ENCODE results near the gene YIPF3. TPM values are rescaled to one million over a fixed set of nuclear protein-coding genes. Genes with fewer than 3 reads are reported as not detected.
"Not testable (repeated sequence)": the region's sequence is repeated elsewhere in the genome, so short reads cannot be mapped to it uniquely, and the experiment has no call there.

The YIPF3 gene
- total RNA-seq: 100 to 1,000 TPM in 1 of 2 donors, 10 to 100 TPM in 1; 79.4 to 122 TPM

DNA sequence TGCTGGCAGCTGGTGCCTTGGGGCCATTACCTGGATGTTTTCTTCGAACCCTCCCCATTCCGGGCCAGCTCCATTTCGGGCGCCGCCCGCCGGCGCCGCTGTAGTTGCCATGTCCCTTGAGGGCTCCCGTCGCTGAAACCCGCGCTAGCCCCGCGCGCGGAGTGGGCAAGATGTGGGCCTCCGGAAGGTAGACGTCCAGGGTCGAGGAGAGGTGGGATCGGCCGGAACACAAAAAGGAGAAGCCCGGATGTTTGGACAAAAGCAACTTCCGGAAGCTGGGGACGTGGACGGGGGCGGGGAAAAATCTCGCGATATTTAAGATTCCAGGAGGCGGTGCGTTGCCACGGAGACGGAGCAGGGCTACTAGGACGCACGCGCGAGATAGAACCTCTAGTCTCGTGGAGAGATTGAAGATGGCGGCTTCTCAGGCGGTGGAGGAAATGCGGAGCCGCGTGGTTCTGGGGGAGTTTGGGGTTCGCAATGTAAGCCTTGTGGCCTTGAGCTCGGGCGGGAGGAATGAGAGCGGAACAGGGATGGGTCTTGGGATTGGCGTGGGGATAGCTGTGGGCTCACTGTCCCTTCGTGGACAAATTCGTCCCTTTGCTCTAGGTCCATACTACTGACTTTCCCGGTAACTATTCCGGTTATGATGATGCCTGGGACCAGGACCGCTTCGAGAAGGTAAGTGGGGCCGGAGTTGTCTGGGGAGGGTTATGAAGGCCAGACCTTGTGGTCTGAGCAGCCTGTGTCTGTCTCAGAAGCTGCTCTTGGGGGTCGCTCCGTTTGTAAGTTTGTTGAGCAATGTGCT is at the start of gene YIPF3, which contains the start of gene POLR1C:
Gene YIPF3, minus strand, starts transcription at position 230 of the 808 bp plus-strand sequence. Its CDS starts 119 bp downstream, at position 111.
Gene POLR1C, plus strand, starts transcription at position 393 of the 808 bp plus-strand sequence. Its CDS starts 21 bp downstream, at position 414.
- Histone ChIP-seq H3K9me3 (no peaks in the 10 kb centered on the region), H3K4me3 (peak within 1 kb of the TSS; percentile 68 to 97), H3K4me1 (peaks cover 37% of the 10 kb centered on the region), H3K27ac (peak within 1 kb of the TSS; percentile 75 to 88 (median 82)), H3K36me3 (replicated peaks in 1 of 2; ENCODE audit: insufficient read depth in 1 of 2, low read depth in 2 of 2) (peaks cover 12 to 34% of the 10 kb centered on the region in 2 donors), H3K27me3 (no peaks in the 10 kb centered on the region)
- DNase-seq (peak; percentile 99), ATAC-seq (peak; percentile 98)
- 0 to 1% methylated on average over 52 to 57 of the region's 57 CpGs for WGBS, 2 donors
- intact Hi-C loops (cut with DNase I): no loop called here
- peak in 2 of 3 donors; percentile 72 to 81 for TF ChIP-seq POLR2A (IDR thresholded peaks at IDR 0.05)
- TF ChIP-seq, protein P1, sequence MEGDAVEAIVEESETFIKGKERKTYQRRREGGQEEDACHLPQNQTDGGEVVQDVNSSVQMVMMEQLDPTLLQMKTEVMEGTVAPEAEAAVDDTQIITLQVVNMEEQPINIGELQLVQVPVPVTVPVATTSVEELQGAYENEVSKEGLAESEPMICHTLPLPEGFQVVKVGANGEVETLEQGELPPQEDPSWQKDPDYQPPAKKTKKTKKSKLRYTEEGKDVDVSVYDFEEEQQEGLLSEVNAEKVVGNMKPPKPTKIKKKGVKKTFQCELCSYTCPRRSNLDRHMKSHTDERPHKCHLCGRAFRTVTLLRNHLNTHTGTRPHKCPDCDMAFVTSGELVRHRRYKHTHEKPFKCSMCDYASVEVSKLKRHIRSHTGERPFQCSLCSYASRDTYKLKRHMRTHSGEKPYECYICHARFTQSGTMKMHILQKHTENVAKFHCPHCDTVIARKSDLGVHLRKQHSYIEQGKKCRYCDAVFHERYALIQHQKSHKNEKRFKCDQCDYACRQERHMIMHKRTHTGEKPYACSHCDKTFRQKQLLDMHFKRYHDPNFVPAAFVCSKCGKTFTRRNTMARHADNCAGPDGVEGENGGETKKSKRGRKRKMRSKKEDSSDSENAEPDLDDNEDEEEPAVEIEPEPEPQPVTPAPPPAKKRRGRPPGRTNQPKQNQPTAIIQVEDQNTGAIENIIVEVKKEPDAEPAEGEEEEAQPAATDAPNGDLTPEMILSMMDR (IDR thresholded peaks at IDR 0.05): peak in 1 of 7 experiments; percentile 6

DNA sequence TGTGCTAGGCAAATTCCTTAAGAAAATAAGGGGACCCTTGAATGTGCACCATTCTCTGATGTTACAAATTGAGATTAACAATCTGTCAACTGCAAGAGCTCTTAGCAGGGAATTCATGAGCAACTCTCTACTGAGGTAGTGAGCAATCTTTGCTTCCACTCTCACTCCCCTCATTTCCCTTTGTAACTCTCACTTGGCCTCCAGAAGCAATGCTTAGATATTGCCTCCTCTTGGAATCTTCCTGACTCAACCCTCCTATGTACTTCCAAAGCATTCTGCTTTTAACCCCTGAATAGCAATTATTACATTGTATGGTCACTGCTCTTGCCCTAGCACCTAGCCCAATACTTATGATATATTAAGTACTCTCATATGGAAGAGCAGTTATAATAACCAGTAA is 42.6 kb upstream of the YIPF3 start:
- Histone ChIP-seq H3K9me3 (no peaks in the 10 kb centered on the region), H3K27me3 (no peaks in the 10 kb centered on the region), H3K36me3 (replicated peaks in 1 of 2; ENCODE audit: insufficient read depth in 1 of 2, low read depth in 2 of 2) (peaks cover 7 to 39% of the 10 kb centered on the region in 2 donors), H3K27ac (no peak overlapping the region), H3K4me1 (no peaks in the 10 kb centered on the region), H3K4me3 (no peak overlapping the region)
- DNase-seq (no peak), ATAC-seq (no peak)
- intact Hi-C loops (cut with DNase I): no loop called here
- no peak for TF ChIP-seq POLR2A (IDR thresholded peaks at IDR 0.05)

DNA sequence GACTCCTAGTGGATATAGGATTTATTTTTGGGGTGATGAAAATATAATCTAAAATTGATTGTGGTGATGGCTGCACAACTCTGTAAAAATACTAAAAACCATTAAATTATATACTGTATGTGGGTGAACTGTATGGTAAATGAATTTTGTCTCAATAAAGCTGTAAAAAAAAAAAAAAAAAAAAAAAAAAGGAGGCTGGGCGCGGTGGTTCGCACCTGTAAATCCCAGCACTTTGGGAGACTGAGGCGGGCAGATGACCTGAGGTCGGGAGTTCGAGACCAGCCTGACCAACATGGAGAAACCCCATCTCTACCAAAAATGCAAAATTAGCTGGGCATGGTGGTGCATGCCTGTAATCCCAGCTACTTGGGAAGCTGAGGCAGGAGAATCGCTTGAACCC is 40.9 kb upstream of the YIPF3 start:
- WGBS, 2 donors: 94 to 95% methylated on average over 7 of the region's 7 CpGs
- H3K36me3 ChIP-seq (replicated peaks in 1 of 2; ENCODE audit: insufficient read depth in 1 of 2, low read depth in 2 of 2): peaks cover 13 to 39% of the 10 kb centered on the region in 2 donors

DNA sequence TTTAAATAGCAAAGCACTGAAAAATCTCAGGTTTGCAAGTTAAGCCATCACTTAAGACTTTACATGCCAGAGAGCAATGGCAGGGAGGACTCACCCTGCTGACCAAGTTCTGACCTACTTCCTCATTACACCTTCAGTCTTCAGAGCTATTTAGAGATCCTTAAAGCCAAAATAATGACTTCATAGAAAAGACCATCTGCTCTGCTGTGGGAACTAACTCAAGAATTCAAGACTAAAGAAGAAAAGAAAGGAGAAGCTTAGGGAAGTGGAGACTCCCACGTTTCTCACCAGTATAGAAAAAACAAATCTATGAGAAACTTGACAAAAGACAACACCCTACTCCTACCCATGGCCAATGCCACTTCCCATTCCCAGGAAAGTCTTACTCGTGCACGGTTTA is 30.5 kb upstream of the YIPF3 start:
- Histone ChIP-seq H3K4me1 (no peaks in the 10 kb centered on the region), H3K9me3 (no peaks in the 10 kb centered on the region)

More for the DNA sequence above, 40.9 kb upstream of the YIPF3 start:
- H3K9me3 ChIP-seq; H3K27ac ChIP-seq; H3K4me1 ChIP-seq; intact Hi-C loops (cut with DNase I); ATAC-seq; DNase-seq; H3K27me3 ChIP-seq; H3K4me3 ChIP-seq: not testable (repeated sequence)

DNA sequence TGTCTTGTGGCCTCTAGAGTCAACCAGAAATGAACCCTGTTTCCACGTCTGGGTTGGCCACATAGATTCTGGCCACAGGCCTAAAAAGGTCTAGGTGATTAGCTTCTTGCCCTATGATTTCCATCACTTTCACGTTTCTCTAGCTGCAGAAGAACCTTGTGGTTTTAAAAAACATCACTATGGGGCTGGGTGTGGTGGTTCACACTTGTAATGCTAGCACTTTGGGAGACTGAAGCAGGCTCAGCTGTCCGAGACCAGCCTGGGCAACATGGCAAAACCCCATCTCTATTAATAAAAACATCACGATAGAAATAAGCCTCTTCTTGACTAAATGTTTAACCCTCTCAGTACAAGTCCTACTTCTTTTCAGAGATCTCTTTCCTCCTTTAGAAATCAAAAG is 27.7 kb upstream of the YIPF3 start:
- H3K4me3 ChIP-seq: no peak overlapping the region
- H3K36me3 ChIP-seq (replicated peaks in 1 of 2; ENCODE audit: insufficient read depth in 1 of 2, low read depth in 2 of 2): peaks cover 6 to 42% of the 10 kb centered on the region in 2 donors
- intact Hi-C loops (cut with DNase I): no loop called here
- no peaks in the 10 kb centered on the region for H3K4me1 ChIP-seq
- H3K27ac ChIP-seq: no peak overlapping the region
- WGBS, 2 donors: 58 to 61% methylated on average over 4 of the region's 4 CpGs
- ATAC-seq (no peak), DNase-seq (no peak)
- no peaks in the 10 kb centered on the region for H3K27me3 ChIP-seq
- H3K9me3 ChIP-seq: no peaks in the 10 kb centered on the region
- TF ChIP-seq, protein P1 (IDR thresholded peaks at IDR 0.05): no peak
- TF ChIP-seq POLR2A (IDR thresholded peaks at IDR 0.05): no peak

More for the DNA sequence above, 30.5 kb upstream of the YIPF3 start:
- ATAC-seq: no peak
- Histone ChIP-seq H3K36me3 (replicated peaks in 1 of 2; ENCODE audit: insufficient read depth in 1 of 2, low read depth in 2 of 2) (peaks cover 0 to 62% of the 10 kb centered on the region in 2 donors), H3K27ac (no peak overlapping the region), H3K27me3 (no peaks in the 10 kb centered on the region), H3K4me3 (no peak overlapping the region)
- TF ChIP-seq, protein P1 (IDR thresholded peaks at IDR 0.05): no peak
- no peak for TF ChIP-seq POLR2A (IDR thresholded peaks at IDR 0.05)
- no peak for DNase-seq
- 84 to 85% methylated on average over 3 of the region's 3 CpGs for WGBS, 2 donors
- intact Hi-C loops (cut with DNase I): no loop called here

All from body of pancreas (tissue), 4 donors.